Amniotic stem cell (primary cell): ENCODE measurements around the gene PPM1H.

Experiments
- DNase-seq: peaks from one replicate; lab custom pipeline; 2025; lab: John Stamatoyannopoulos, UW

The PPM1H gene

GRCh38 chr12:62604373-62604772 is 330.6 kb downstream of the PPM1H start:
- no peak for DNase-seq

GRCh38 chr12:62603811-62604098 is 331.2 kb downstream of the PPM1H start:
- no peak for DNase-seq

DNA sequence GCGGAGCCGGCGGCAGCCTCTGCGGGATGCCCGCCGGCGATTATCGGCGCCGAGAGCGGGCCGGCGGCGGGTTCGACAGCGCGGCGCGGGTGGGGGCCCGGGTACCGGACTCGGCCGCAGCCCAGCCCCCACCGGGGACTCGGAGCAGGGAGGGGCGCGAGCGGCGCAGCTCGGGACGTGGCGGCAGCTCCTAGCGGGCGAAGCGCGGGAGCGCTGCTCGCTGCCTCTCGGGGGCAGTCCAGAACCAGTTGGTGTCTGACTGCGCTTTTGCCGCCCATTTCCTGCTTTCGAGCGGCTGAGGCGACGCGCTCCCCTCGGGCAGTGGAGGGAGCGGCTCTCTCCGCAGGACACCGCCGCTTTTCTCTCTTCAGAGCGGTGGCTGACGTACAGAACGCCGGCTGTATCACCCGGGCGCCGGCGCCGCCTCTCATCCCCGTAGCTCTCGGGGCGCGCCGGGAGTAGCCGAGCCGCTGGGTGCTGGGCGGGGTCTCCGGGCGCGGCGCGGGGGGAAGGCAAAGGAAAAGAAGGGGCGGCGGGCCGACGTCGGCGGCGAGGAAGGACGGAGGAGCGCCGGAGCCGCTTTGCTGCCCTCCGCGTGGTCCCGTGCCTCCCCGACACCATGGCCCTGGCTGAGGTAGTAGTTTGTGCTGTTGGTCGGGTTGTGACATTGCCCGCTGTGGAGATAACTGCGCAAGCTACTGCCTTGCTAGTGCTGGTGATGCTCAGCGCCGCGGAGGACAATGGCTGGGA is 331.7 kb downstream of the PPM1H start:
- DNase-seq = peak; percentile 48

GRCh38 chr12:62602255-62603060 is 332.5 kb downstream of the PPM1H start:
- DNase-seq = peak; percentile 83

- DNase-seq = no peak
Measured at GRCh38 chr12:62601765-62602164, 333.2 kb downstream of the PPM1H start.

- DNase-seq = no peak
Measured at GRCh38 chr12:62599854-62600437, 335.0 kb downstream of the PPM1H start.

GRCh38 chr12:62598846-62599245 is 336.1 kb downstream of the PPM1H start:
- DNase-seq = no peak

- DNase-seq = no peak
Measured at GRCh38 chr12:62597253-62597652, 337.7 kb downstream of the PPM1H start.
